GM18498 (cell line): Measurements from ENCODE around the gene ETV5.

Experiments
- ATAC-seq: cut with Tn5 transposase; IDR thresholded peaks from one replicate; pipeline ENCODE4 v1.9.1; 2021; ENCODE audit warnings: mild to moderate bottlenecking, moderate library complexity; ENCODE audit not compliant: unreplicated experiment

ETV5 gene

DNA sequence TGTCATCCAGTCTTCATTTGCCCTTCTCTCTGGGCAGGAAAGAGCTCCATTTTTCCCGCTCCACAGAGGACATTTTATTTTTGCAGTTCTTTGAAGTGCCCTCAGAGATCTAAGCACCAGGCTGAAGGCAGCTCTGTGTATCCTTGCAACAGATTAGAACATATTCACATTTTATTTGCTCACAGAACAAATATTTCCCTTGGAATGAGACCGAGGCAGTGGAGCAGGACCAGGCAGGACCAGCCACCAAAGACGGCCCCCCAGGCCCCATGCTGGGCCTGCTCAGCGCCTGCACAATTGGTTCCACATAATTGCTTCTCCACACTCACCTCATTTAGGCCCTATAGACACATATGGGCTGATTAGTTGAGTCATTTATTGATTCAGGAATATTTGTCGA, 15.7 kb upstream of the ETV5 start:
- no peak for ATAC-seq

DNA sequence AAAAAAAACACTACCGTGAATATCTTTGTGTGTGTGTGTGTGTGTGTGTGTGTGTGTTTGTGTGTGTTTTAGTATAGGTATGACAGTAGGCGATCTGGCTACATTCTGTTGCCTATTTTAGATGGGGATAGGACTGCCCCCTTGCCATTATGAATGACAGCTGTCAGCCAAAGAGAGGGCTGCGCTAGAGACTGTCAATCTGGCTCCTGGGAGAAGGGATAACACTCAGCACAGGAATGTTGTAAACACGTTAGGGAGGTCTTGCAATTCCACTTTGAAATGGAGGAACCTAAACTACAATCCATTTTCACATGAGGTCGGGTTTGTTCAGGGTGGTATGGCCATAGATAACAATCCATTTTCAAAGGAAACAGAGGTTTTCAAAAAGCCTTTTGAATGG, 14.1 kb upstream of the ETV5 start:
- ATAC-seq = no peak

GRCh38 chr3:186121968-186122367, 13.1 kb upstream of the ETV5 start:
- ATAC-seq = no peak

GRCh38 chr3:186121278-186121677, 12.4 kb upstream of the ETV5 start:
- no peak for ATAC-seq

DNA sequence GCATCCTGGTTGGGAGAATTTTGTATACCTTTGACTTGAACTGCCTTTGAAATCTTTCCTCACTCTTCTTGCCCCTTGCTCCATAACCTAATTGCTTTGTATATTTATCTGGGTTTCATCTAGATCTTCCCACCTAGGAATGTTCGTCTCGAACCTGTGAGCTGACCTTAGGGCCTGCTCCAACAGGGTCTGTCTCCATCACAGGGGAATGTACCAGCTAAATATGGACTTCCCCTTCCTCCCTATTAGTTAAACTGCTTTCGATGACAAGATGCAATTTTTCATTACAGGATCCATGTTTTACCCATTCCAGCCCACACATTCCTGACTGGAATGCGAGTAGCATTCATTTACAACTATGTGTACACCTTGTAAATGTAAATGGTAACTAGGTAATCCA, 10.6 kb upstream of the ETV5 start:
- ATAC-seq = no peak

GRCh38 chr3:186118692-186119091, 9.8 kb upstream of the ETV5 start:
- ATAC-seq = no peak

- no peak for ATAC-seq
These were observed 8.7 kb upstream of the ETV5 start for GRCh38 chr3:186117521-186118134.

- no peak for ATAC-seq
These were observed 6.5 kb upstream of the ETV5 start for GRCh38 chr3:186115239-186115996.

DNA sequence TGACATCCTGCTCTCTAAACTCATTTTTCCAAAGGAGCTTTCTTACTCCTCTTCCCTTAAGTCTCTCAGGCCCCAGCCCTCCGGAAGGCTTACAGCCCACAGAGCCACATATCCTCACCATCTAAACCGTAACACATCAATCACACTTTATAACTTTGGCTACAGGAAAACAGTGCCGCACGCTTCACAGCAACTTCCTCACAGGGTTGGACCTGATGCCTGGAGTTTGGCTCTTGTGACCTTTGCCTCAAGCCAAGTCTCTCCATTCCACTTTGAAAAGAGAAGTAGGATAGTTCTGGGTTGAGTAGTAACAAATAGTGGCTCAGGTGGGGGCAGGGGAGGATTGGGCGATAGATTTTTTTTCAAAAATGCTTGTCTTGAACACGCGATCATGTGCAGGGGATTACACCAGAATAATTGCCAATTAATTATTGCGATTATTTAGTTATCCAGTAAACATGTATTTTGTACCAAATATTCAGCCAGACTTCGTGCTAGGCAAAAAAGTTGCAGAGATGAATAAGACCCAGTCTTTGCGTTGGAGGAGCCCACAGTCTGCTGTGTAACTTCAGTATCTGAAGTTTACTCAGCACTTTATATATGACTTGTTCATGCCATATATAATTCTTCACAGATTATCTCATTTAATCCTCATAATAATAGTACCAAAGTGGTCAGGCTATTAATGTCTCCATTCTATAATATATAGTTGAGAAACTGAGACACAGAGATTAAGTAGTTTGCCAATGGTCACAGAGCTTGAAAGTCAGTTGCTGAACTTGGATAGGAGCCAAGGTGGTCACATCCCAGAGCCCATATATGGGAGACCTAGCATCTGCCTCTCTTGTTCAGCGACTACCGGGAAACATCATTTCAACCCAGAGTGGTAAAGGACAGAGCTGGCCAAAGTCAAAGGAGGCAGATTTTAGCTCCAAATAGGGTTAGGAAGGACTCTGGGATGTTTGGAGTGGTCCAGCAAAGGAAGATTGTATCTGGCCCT, 2.4 kb upstream of the ETV5 start:
- ATAC-seq = no peak

- no peak for ATAC-seq
These were observed 1.3 kb upstream of the ETV5 start for GRCh38 chr3:186109897-186110803.

- ATAC-seq = no peak
These were observed 566 bp downstream of the ETV5 start for GRCh38 chr3:186108106-186108940.

DNA sequence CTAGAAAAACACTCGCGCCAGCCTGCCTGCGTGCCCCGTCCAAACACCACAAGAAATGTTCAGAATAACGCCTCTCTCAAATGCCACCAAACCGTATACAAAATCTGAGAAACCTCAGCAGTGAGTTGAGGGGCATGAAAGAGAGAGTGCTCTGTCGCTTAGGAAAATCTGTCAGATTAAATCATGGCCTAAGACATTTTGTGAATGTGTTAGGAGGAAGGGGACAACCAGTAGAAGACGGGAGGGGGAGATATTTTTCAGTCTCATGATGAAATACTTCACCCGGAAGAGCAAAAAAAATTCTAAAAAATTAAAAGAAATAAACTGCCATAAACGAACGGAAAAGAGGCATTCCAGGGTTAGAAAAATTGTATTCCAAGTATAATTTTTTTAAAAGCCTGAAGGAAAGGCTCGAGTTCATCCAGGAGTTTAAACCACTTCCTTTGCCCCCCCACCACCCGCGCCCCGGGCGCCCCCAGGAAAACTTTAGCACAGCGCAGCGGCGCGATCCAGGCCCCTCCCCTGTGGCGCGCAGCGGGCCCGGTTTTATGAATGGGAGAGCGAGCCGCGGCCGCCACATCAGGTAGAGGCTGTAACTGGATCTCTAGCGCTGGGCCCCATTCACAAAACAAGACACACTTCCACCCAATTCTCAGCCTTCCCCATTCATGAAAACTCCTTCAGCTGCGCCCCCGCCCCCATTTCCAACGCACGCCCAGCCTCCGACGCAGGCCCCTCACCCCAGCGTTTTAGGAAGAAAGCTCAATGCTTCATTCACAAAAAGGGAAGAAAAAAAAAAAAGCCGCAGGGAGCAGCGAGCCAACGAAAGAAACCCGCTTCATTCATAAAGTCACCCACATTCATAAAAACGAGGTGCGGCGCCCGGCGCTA, 1.4 kb downstream of the ETV5 start:
- no peak for ATAC-seq

DNA sequence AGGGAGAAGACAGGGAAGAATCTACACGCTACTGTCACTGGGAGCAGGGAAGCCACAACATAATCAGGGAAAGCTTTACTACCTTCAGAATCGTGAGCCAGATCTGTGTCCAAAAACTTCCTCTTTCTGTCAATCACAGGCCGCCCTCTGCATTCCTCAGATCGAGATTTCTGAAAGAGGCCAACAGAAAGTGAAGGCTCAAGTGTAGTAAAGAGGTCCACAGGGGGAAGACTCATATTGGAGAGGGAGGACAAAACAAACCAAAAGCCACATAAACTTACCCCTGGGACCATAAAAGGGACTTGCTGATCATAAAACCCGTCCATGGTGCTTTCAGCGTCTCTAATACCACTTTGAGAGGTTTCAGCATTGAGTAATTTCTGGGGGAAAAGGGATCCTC, 3.3 kb downstream of the ETV5 start:
- ATAC-seq = no peak

DNA sequence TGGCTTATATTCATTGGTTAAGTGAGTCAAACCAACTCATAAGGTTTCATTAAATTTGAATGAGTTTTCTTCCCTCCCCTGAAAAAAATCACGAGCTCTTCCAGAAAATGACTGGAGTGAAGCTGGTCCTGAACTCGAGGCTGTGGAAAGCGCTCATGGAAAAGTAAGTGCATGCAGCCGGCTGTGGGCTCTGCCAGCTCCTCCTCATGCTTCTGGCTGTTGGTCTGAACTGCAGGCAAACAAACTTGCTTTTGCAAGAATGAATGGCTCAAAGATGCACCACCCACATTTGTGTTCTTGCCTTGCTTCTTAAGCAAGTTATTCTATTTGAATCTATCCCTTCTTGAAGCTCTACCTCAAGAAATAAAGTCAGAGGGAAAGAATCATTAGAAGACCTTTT, 6.2 kb downstream of the ETV5 start:
- ATAC-seq = no peak

DNA sequence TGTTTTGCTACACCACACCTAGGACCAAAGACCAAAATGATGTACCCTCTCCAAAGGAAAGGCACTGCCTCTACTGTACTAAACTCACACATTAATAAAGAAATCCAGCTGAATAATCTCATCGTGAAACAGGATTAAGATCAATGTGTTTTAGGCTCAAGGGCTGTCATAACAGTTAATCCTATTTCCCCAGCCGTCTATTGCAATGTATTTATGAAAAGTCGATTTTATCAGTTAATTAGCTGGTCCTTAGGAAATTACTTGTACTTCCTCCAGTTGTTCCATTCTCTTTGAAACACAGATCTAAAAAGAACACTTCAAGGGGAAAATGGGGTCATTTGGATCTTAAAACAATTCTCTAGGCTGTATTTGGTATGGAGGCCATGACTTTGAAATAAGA, 8.5 kb downstream of the ETV5 start:
- no peak for ATAC-seq

- ATAC-seq = no peak
These were observed 9.7 kb downstream of the ETV5 start for GRCh38 chr3:186099178-186099577.

GRCh38 chr3:186098740-186099139, 10.1 kb downstream of the ETV5 start:
- no peak for ATAC-seq

DNA sequence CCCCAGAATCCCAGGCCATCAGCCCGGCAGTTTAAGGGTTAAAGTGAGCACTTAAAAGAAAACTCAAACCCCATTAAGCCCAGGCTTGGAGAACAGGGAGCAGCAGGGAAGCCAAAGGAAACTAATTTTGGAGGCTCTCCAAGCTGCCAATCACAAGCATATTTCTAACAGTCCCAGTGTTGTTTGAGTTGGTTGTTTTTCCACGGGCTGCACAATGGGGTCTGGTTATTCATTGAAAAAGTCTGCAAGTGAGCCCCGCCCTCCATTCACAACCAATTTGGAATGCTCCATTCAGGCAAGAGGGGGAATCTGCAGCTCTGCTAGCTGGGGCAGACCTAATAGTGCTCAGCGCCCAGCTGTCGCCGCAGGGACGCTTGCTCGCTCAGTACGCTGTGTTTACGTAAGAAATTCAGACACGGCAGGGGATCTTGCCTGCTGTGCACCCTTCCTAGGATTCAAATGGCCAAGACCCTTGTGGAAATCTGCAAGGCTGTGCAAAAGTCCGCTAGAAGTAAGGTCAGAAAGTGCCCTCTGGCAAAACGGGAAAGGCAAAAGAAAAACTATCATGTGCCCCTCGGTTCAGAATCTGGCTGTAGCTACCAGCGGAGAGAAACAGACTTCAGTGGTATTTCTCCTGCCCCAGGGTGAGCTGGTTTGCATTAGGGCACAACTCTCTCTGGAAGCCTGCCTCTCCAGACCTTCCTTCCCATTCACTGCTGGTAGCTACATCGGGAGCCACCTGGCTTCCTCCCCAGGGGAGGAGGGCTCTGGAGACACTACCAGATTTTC, 11.0 kb downstream of the ETV5 start:
- ATAC-seq = no peak
